ENCODE data around the gene TOX2.

Gene TOX2

DNA sequence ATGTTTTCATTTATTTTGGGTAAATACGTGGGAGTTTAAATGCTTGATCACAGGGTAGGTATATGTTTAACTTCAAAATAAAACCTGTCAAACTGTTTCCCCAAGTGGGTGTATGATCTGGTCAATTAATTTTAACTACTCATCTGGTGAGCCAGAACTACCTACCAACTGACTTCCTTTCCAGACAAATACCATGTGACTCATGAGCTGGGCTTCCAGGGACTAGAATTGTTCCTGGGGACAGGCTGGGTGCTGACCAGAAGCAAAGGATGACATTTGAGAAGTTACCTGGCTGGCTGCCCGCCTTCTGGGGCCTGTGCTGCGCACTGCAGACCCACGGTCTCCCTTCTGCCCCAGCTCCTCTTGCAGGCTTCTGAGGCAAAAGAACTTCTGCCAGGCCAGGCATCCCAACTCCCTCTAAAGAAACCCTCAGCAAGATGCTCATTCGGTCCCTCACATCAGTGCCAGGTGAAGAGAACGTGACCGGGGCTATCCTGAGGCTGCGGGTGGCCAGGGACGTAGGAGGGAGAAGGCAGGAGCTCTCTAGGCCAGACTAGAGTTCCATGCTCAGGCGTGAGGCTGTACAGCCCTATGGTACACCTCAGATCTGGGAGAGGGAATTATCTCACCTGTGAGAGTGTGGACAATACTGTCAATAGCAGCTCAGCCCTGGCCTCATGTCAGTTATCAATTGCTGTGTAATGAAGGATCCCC is 168.7 kb downstream of the TOX2 start:
- DNase-seq: no peak

DNA sequence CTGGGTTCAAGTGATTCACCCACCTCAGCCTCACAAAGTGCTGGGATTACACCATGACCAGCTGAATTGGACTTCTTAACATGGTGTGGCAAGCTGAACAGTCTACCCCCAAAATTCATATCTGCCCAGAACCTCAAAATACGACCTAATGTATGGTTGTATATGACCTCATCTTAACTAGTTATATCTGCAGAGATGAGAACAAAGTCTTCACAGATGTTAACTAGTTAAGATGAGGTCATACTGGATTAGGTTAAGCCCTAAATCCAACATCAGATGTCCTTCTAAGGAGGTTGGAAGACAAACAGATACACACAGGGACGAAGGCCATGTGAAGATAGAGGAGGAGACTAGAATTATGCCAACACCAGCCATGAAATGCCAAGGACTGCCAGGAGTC is 169.8 kb downstream of the TOX2 start:
- no peak for DNase-seq

DNA sequence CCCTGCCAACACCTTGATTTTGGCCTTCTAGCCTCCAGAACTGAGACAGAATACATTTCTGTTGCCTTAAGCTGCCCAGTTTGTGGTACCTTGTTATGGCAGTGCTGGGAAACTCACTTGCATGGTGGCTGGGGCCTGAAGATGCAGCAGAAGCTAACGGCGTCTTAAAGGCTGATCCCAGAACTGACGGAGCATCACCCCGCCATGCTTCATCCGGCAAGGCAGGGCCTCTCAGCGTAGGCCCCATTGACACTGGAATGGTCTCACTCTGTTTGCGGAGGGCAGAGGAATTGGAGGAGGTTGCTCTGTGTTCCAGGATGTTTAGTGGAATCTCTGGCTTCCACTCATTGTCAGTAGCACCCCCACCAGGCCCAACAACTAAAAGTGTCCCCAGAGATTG is 170.2 kb downstream of the TOX2 start:
- no peak for DNase-seq

DNA sequence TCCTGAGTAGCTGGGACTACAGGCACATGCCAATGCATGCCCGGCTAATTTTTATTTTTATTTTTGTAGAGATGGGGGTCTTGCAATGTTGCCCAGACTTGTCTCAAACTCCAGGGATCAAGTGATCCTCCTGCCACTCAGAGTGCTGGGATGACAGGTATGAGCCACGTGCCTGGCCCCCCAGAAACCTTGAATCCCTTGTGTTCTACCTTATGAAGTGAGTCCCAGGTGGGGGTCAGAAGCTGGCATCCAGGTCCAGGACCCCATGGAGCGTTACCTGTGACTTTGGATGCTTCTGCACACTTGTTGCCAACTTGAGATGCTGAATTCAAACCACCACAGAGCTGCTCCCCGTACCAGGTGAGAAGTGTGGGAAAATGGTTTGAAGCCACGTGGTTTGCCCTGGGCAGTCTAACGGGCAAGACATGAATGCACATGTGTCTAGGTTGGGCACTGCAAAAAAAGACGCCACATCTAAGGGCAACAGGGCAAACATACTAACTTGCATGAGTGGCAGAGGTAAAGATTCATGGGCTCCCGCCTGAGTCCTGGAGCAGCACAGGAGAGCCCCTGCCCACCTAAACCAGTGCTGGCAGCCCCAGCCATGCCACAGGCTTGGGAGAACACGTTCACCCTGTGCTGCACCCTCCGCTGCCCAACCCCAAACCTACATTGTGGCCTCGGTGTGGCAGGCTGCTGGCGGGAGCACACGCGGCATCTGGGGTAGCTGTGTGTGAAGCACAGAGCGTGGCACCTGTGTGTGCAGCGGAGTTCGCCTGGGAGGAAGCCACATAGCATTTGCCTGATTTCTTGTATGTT is 171.2 kb downstream of the TOX2 start:
- DNase-seq: no peak

DNA sequence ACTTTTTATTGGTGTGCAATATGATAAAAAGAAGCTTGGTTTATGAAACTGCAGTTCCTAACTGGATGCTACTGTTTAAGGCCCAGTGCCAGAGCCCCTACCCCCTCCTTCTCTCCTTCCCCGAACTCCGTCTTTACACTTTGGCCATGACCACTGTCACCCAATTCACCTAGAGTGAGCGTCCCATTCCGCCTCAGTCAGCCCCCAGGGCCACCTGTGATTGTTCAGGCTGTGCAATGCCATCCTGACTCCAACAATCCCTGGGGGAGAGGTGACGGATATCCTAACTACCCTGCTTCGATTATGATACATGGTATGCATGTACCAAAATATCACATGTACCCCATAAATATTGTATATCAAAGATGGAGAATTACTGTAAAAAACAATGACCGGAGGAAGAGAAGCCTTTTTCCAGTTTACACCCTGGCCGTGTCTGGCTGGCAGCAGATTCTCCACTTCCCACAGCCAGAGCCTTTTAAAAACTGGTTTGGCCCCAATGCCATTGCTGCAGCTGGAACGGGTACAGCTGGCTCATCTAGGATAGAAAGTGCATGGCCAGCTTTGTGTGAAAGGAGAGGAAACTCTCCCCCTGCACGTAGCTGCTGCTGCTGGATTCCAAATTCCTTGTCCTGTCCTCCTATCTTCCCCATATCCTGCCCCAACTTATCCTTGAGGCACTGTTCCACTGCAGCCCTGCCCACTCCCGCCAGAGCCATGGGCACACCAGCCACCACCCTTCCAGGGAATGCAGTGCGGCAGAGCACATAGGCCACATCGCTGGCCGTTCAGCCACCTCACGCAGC is 172.6 kb downstream of the TOX2 start:
- no peak for DNase-seq

DNA sequence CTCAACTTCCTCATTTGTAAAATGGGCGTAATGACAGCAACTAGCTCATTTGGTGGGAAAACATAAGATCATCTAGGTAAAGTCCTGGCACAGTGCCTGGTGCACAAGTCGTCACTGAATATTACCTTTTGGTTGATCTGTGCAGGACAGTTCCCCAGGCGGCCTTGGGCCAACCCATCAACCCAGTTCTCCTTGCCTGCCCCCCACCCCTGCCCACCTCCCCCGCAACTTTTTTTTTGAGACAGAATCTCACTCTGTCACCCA is 173.1 kb downstream of the TOX2 start:
- DNase-seq: no peak

DNA sequence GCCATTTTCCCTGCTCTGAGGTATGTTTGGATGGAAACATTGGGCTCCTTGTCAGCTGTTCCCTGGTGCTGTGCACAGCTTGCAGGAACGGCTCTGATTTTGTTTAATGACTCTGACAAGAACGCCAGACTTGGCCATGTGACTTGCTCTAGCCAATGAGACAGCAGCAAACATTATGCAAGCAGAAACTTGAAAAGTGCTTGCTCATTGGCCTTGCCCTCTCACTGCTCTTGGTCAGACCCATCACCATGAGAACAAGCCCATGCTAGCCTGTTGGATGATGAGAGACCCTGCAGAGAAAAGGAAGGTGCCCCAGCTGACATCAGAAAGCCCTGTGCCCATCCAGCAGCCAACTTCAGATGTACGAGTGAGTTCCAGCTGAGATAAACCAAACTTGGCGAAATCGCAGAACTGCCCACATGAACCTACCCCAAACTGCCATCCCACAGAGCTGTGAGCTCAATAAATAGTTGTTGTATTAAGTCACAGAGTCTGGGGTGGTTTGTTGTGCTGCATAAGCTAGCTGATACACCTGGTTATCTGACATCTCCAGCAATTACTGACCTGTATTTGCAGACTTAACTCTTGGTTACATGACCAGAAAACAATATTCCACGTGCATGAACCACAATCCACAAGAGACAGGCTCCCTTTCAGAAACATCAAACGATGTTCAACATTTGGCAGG is 175.5 kb downstream of the TOX2 start:
- no peak for DNase-seq

DNA sequence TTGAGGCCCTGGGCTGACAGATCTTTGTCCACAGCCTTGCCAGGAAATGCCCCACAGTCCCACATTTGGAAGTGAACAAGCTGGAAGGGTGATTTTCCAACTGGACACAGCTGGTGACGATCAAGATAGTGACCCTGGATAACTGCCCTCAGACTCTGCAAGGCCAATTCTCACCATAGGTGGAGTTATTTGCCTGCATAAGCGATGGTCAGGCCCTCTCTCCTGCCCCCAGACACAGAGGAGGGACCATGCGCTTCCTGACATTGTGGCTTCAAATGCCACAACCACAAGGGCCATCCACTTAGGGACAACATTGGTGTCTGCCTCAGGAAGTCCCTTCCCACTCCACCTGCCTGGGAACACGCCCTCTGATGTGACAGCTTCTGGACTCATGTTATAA is 176.4 kb downstream of the TOX2 start:
- DNase-seq: no peak

DNA sequence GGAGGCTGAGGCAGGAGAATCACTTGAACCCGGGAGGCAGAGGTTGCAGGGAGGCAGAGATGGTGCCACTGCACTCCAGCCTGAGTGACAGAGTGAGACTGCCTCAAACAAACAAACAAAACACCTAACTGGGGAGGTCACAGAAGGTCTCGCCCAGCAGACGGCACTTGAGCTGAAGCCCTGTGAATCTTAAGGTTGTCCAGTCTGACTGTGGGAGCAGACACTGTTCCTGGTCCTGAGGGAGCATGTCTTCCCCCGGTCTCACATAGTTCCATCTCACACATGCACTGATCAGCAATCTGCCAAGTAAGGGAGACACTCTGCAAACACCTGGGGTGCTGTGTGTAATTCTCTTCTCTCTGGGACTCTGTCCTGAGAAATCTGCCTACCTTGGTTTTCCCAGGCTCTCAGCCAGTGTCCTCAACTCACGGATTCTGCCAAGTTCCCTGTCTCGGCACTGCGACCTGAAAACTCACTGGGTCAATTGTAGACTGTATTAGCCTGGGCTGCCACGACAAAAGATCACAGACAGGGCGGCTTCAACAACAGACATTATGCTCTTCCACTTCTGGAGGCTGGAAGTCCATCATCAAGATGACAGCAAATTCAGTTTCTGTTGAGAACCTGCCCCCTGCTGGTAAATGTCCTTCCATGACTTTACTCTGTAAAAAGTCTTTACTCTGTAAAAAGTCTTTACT is 178.0 kb downstream of the TOX2 start:
- DNase-seq: no peak

DNA sequence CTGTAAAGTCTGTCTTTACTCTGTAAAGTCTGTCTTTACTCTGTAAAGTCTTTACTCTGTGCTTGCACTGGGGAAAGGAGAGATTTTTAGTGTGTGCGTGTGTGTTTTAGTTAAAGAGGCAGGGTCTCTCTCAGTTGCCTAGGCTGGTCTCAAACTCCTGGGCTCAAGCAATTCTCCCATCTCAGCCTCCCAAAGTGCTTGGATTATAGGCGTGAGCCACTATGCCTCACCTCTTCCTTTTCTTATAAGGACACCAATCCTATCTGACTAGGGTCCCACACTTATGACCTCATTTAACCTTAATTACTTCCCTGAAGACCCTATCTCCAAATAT is 178.6 kb downstream of the TOX2 start:
- no peak for DNase-seq

DNA sequence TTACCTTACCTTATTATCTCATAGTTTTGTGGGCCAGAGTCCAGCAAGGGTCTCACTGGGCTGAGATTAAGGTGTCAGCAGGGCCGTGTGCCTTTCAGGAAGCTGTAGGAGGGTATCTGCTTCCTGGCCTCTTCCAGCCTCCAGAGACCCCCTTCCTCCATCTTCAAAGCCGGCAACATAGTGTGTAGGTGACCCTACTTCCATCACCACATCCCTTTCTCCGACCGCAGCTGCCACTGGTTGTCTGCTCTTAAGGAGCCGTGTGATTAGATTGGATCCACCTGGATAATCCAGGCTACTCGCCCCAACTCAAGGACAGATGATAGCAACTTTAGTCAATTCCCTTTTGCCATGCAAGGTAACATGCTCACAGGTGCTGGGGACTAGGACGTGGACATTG is 181.2 kb downstream of the TOX2 start:
- no peak for DNase-seq

DNA sequence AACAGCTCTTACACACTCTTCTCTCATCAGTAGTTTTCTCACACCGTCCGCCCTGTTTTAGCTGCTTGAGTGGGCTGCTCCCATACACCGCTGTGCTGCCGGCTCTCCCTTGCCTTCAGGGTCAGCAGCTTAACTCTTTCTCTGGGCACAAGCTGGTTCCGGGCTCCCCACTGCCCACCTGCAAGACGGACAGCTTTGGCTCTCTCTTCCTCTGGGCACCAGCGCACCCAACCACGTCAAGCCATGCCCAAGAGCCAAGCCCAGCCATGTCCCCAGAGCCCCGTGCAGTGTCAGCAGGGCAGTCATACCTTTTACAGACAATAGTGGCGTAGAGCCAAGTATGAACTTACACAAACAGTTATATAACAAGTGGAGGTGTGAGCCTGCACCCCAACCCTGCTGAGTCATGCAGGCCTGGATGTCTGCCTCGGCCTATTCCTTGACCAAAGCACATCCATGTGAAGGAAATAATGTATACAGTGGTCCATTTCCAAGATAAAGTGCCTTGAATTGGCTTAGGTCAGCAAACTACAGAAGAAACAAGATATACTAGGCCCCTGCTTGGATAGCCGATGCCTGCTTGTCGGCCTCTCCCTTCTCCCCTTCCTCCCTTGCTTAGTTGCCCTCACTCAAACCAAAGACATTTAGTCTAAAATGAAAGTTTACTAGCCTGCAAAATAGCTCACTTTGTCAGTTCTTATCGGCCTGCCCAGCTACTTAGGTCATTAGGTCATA is 183.0 kb downstream of the TOX2 start:
- no peak for DNase-seq

DNA sequence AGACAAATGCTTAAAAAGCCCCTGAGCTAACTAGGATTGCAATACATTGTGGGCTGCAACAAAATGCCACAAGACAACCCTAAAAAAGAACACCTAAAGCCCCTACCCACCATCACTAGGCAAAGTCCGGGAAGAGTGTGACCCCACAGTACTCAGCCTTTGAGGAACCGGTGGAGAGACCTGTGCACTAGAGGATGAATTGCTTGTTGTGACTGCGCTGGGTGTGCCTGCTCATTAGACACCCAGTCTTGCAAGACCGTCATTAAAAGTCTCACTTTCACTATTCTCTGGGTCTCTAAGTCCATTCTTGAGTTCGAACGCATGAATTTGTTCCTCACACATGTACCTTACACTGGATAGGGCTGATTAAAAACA is 183.6 kb downstream of the TOX2 start:
- DNase-seq: no peak

DNA sequence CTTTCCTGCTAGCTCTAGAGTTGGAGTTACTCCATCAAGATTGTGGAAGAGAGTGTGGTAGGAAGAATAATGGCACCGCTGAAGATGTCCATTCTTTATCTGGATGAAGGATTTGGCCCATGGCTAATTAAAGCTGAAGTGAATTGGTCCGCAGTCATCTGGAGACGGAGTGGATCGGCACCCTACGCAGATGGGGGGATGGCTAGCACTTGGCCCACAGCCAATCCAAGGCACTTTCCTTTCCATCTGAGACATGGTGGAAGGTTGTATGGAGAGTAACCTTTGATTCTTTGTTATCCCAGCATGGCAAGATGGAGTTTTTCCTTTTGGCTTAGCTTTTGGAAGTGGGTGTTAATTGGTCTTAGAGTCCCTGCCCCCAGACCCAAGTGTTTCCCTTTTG is 184.0 kb downstream of the TOX2 start:
- DNase-seq: no peak

DNA sequence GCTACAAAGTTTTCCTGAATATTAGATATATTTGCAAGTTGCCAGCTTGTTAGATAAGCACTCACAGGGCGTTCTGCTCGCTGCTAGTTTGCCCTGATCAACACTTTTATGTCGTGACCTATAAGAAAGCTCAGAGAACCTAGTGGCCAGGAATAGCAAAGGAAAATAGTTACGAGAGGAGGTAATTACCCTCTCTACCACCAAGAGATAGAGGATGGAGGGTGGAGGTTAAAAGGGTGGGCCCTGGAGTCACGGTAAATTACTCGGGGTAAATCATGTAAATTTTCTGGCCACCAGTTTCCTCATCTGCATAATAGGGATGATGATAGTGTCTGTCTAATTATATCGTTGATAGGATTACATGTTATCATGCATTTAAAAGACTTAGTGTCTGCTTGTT is 185.2 kb downstream of the TOX2 start:
- no peak for DNase-seq

DNA sequence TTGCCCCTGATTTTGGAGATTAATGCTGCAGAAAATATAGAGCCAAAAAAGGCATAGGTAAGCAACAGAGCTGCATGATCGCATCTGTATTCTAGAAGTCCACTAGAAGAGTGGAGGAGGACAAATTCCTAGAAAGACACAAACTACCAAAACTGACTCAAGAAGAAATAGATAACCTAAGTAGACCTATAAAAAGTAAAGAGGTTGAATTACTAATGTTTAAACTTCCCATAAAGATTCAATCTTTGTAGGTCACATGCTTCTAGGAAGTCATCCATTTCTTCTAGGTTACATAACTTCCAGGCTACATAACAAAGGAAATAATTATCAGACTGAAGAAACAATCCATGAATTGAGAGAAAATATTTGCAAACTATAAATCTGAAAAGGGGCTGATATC is 187.9 kb downstream of the TOX2 start:
- no peak for DNase-seq

DNA sequence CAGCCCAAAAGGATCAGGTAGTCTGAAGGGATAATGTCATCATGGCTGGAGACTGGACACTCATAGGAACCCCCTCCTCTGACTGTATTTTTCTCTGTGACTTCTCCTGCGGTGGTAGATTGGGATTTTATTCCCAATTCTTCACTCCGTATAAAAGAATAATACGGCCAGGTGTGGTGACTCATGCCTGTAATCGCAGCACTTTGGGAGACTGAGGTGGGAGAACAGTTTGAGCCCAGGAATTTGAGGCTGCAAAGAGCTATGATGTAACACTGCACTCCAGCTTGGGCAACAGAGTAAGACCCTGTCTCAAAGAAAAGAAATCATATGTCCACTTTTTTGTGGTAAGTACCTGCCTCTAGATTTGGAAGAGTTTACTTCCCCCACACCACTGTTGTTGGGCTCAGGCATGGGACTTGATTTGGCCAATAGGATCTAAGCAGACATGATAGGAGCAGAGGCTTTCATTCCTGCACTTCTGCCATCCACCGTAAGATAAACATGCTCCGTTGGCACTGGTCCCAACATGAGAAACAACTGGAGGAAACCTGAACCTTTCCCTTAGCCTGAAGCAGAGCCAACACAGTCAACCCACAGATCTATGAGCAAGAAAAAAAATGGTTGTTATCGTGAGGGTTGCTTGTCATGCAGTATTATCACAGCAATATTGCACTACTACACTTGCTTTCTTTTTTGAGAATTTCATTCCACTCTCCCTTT is 190.3 kb downstream of the TOX2 start:
- DNase-seq: no peak

DNA sequence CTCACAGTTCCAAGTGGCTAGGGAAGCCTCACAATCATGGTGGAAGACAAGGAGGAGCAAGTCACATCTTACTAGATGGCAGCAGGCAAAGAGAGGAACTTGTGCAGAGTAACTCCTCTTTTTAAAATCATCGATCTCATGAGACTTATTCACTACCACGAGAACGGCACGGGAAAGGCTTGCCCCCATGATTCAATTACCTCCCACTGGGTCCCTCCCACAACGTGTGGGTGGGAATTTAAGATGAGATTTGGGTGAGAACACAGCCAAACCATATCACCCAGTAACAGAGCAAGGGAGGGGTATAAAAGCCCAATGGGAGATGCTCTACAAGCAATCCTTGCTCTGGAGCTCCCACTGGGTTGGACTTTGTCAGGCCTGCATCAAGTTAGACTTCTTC is 192.0 kb downstream of the TOX2 start:
- DNase-seq: no peak

DNA sequence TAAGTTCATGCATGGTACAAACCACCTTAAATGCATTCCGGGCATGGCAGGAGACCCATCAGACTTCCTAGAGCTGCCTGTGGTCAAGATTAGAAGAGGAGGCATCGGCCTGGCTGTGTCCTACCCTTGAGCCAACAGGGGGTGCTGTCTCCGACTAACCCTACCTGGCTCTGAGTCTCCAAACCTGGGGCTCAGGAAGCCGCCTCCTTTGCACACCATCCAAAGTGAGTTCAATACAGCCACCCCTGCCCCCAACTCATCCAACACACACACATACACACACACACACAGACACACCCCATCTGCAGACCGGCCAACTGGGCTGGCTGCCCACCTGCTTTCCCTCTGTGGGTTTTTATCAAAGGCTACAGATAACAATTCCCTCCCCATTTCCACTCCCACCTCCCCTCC is 195.3 kb downstream of the TOX2 start:
- DNase-seq: no peak

DNA sequence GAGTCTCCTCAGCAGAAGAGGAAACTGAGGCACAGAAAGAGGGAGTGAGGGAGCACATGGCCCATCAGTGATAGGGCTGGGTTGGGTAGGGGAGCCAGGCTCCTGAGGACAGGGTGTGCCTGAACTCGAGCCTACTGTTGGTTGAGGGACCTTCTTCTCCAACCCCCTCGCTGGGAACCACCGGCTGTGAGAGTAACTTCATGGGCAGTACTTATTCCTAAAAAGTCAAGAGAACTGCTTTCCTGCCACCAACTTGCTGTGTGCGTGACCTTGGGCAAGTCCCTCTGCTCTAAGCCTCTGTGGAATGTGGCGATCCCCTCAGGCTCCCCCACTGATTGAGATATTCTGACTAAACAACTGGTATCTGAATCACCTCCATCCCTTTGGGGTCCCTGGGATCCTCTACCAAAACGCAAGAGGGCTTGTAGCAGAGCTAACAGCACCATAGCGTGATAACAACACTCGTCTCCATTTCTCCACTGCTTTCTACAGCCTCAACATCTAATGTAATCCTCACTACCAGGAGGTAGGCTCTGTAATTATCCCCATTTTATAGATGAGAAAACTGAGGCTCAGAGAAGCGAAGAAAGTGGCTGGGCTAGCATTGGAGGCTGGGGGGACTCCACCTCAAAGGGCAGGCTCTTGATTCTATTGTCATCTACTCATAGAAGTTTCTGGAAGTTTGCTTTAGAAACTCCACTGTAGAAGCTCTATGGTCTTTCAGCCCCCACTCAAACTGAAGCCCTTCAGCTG is 196.3 kb downstream of the TOX2 start:
- no peak for DNase-seq

All from stimulated activated CD8-positive, alpha-beta memory T cell treated with anti-CD3 and anti-CD28 coated beads, Interleukin-4, amount 100 ng/mL, for 48 hours (primary cell).